HPDE6-E6E7 (cell line): ENCODE measurements around the gene PPP1R1B.

Experiments
- DNase-seq: peaks from one replicate; pipeline ENCODE4 v3.0.0; 2011; ENCODE audit warnings: missing footprints; ENCODE audit errors: extremely low spot score

Gene PPP1R1B

DNA sequence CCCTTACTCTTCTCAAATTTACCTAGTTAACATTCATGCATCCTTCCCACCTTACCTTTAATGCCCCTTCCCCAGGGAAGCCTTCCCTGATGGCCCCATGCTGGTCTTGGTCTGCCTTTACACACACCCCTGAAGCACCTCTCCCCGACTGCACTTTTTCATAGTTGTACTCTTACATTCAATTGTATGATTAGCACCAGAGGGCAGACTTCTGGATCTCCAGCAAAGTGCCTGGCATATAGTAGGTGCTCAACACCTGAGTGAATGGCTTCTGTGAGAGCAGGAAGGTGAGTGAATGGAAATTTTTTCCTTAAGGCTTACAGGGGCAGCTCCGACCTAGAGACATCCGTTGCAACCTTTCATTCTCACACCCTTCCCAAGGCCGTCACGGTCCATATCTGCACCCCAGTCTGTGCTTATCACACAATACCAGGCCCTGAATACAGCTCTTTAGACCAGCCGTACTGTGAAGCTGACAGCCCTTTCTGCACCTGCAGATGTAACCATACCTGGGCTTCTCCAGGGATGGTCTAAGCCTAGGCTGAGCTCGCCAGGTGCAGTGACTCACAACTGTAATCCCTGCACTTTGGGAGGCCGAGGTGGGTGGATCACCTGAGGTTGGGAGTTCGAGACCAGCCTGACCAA is 56.7 kb downstream of the PPP1R1B start:
- no peak for DNase-seq

DNA sequence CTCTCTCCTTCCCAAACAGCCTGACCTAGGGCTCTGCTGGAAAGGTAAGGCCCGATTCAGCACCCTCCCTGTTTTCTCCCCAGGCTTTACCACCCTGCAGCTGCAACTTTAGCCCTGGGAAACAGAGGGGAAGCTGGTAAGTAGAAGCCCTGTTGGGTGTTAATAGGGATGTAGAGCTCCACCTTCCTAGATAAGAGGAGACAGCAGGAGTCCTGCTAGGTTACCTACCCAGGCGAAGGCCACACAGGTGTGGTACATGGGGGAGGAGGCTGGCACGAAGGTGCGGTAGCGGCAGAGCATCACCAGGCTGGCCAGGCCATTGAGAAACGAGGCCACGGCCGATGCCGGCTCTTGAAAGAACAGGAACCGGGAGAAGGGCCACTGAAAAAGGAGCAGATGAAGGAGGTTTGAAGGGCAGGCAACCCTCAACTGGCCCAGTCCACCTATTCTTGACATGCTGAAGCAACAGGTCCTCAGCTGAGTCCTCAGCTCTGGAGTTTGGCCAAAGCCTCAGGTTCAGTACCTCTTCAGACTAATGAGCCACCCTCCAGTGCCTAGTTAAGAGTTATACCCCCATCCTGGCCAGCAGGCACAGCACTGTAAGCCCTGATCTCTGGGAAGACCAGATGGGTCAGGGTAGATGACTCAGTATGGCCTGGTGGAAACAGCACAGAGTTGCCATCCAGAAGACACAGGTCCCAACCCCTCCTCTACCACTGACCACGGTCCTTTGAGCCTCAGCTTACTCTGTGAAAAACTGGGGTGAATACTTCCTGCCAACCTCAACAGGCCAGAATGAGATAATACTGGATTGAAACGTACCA is 57.8 kb downstream of the PPP1R1B start:
- DNase-seq: no peak
